HG03025 (cell line): Measurements from ENCODE around the gene LYRM1.

ENCODE experiments used
- ATAC-seq: cut with Tn5 transposase; IDR thresholded peaks from one replicate; pipeline ENCODE4 v1.9.1; 2021; ENCODE audit warnings: mild to moderate bottlenecking, moderate library complexity; ENCODE audit not compliant: unreplicated experiment, low FRiP score

Gene LYRM1

GRCh38 chr16:20871258-20871657 is 29.3 kb upstream of the LYRM1 start:
- no peak for ATAC-seq

- no peak for ATAC-seq
Observed at GRCh38 chr16:20871941-20872815, 28.4 kb upstream of the LYRM1 start.

- no peak for ATAC-seq
Observed at GRCh38 chr16:20873331-20873730, 27.2 kb upstream of the LYRM1 start.

- no peak for ATAC-seq
Observed at GRCh38 chr16:20874088-20874581, 26.4 kb upstream of the LYRM1 start.

GRCh38 chr16:20875355-20875650 is 25.3 kb upstream of the LYRM1 start:
- ATAC-seq = no peak

GRCh38 chr16:20878682-20879147 is 21.9 kb upstream of the LYRM1 start:
- ATAC-seq = no peak

- no peak for ATAC-seq
Observed at GRCh38 chr16:20879175-20880040, 21.2 kb upstream of the LYRM1 start.

- no peak for ATAC-seq
Observed at GRCh38 chr16:20880867-20881502, 19.6 kb upstream of the LYRM1 start.

GRCh38 chr16:20881503-20881878 is 19.1 kb upstream of the LYRM1 start:
- no peak for ATAC-seq

- ATAC-seq = no peak
Observed at GRCh38 chr16:20883554-20884239, 16.9 kb upstream of the LYRM1 start.

- ATAC-seq = no peak
Observed at GRCh38 chr16:20884240-20884556, 16.4 kb upstream of the LYRM1 start.

- no peak for ATAC-seq
Observed at GRCh38 chr16:20886320-20886719, 14.3 kb upstream of the LYRM1 start.

GRCh38 chr16:20887207-20887606 is 13.4 kb upstream of the LYRM1 start:
- ATAC-seq = no peak

GRCh38 chr16:20889625-20890275 is 10.8 kb upstream of the LYRM1 start:
- no peak for ATAC-seq

GRCh38 chr16:20894388-20894787 is 6.2 kb upstream of the LYRM1 start:
- no peak for ATAC-seq

- no peak for ATAC-seq
Observed at GRCh38 chr16:20897253-20897897, 3.2 kb upstream of the LYRM1 start.

GRCh38 chr16:20897922-20898321 is 2.6 kb upstream of the LYRM1 start:
- ATAC-seq = no peak

GRCh38 chr16:20899071-20899470 is 1.5 kb upstream of the LYRM1 start:
- no peak for ATAC-seq

- ATAC-seq = no peak
Observed at GRCh38 chr16:20899477-20900298, 883 bp upstream of the LYRM1 start.
